ENCODE results near the gene VAPB.

- no peak for TF ChIP-seq CTCF (IDR thresholded peaks at IDR 0.05; ENCODE audit: insufficient read depth, low read depth, low read length)
- TF ChIP-seq EZH2 (IDR thresholded peaks at IDR 0.05; ENCODE audit: insufficient read depth, low read length), result no peak
Measured at GRCh38 chr20:58480551-58481336, 91.7 kb downstream of the VAPB start.
